ENCODE data around the gene KLHL18.
"Not testable (repeated sequence)": the region's sequence is repeated elsewhere in the genome, so short reads cannot be mapped to it uniquely, and the experiment has no call there.

KLHL18 gene

GRCh38 chr3:47291754-47292420, 9.1 kb downstream of the KLHL18 start:
- H3K4me1 Mint-ChIP-seq: peaks cover 22% of the 10 kb centered on the region
- not testable (repeated sequence) for H3K4me3 Mint-ChIP-seq, H3K27me3 Mint-ChIP-seq, ATAC-seq, H3K9me3 Mint-ChIP-seq, H3K27ac Mint-ChIP-seq, DNase-seq
- H3K36me3 Mint-ChIP-seq (ENCODE audit: low read depth): peaks cover 26% of the 10 kb centered on the region

- no peak overlapping the region for H3K27ac Mint-ChIP-seq
- DNase-seq (no peak), ATAC-seq (no peak)
- H3K9me3 Mint-ChIP-seq: no peaks in the 10 kb centered on the region
- H3K4me3 Mint-ChIP-seq: no peak overlapping the region
- peaks cover 28% of the 10 kb centered on the region for H3K36me3 Mint-ChIP-seq (ENCODE audit: low read depth)
- H3K4me1 Mint-ChIP-seq: peaks cover 36% of the 10 kb centered on the region
- H3K27me3 Mint-ChIP-seq: no peaks in the 10 kb centered on the region
Observed at GRCh38 chr3:47293822-47294221, 11.1 kb downstream of the KLHL18 start.

GRCh38 chr3:47294392-47294791, 11.6 kb downstream of the KLHL18 start:
- H3K27ac Mint-ChIP-seq: no peak overlapping the region
- H3K9me3 Mint-ChIP-seq: no peaks in the 10 kb centered on the region
- H3K4me3 Mint-ChIP-seq: no peak overlapping the region
- H3K4me1 Mint-ChIP-seq: peaks cover 38% of the 10 kb centered on the region
- no peaks in the 10 kb centered on the region for H3K27me3 Mint-ChIP-seq
- peaks cover 30% of the 10 kb centered on the region for H3K36me3 Mint-ChIP-seq (ENCODE audit: low read depth)
- DNase-seq (no peak), ATAC-seq (no peak)

GRCh38 chr3:47295322-47295721, 12.6 kb downstream of the KLHL18 start:
- Mint-ChIP-seq H3K27ac (no peak overlapping the region), H3K27me3 (no peaks in the 10 kb centered on the region), H3K4me3 (no peak overlapping the region), H3K4me1 (peaks cover 38% of the 10 kb centered on the region), H3K9me3 (no peaks in the 10 kb centered on the region), H3K36me3 (ENCODE audit: low read depth) (peaks cover 27% of the 10 kb centered on the region)
- DNase-seq (no peak), ATAC-seq (no peak)

- Mint-ChIP-seq H3K27me3 (no peaks in the 10 kb centered on the region), H3K9me3 (no peaks in the 10 kb centered on the region), H3K27ac (no peak overlapping the region), H3K36me3 (ENCODE audit: low read depth) (peaks cover 26% of the 10 kb centered on the region), H3K4me1 (peaks cover 37% of the 10 kb centered on the region), H3K4me3 (no peak overlapping the region)
- ATAC-seq (no peak), DNase-seq (no peak)
Observed at GRCh38 chr3:47295976-47296375, 13.2 kb downstream of the KLHL18 start.

- Mint-ChIP-seq H3K36me3 (ENCODE audit: low read depth) (peaks cover 29% of the 10 kb centered on the region), H3K27ac (no peak overlapping the region), H3K9me3 (no peaks in the 10 kb centered on the region), H3K4me1 (peaks cover 34% of the 10 kb centered on the region), H3K27me3 (no peaks in the 10 kb centered on the region), H3K4me3 (no peak overlapping the region)
- no peak for ATAC-seq
- DNase-seq: no peak
Observed at GRCh38 chr3:47296562-47297302, 14.0 kb downstream of the KLHL18 start.

- peaks cover 38% of the 10 kb centered on the region for H3K4me1 Mint-ChIP-seq
- no peak overlapping the region for H3K4me3 Mint-ChIP-seq
- H3K27me3 Mint-ChIP-seq: no peaks in the 10 kb centered on the region
- ATAC-seq: no peak
- H3K9me3 Mint-ChIP-seq: no peaks in the 10 kb centered on the region
- DNase-seq: no peak
- H3K27ac Mint-ChIP-seq: no peak overlapping the region
- H3K36me3 Mint-ChIP-seq (ENCODE audit: low read depth): peaks cover 37% of the 10 kb centered on the region
Observed at GRCh38 chr3:47298439-47298838, 15.7 kb downstream of the KLHL18 start.

- DNase-seq (no peak), ATAC-seq (no peak)
- no peaks in the 10 kb centered on the region for H3K27me3 Mint-ChIP-seq
- H3K27ac Mint-ChIP-seq: no peak overlapping the region
- H3K4me3 Mint-ChIP-seq: no peak overlapping the region
- H3K4me1 Mint-ChIP-seq: peaks cover 38% of the 10 kb centered on the region
- H3K36me3 Mint-ChIP-seq (ENCODE audit: low read depth): peaks cover 39% of the 10 kb centered on the region
- H3K9me3 Mint-ChIP-seq: no peaks in the 10 kb centered on the region
Observed at GRCh38 chr3:47299381-47300318, 16.9 kb downstream of the KLHL18 start.

- Mint-ChIP-seq H3K4me3 (no peak overlapping the region), H3K27ac (no peak overlapping the region), H3K27me3 (no peaks in the 10 kb centered on the region), H3K36me3 (ENCODE audit: low read depth) (peaks cover 41% of the 10 kb centered on the region), H3K4me1 (peaks cover 36% of the 10 kb centered on the region), H3K9me3 (no peaks in the 10 kb centered on the region)
- ATAC-seq (no peak), DNase-seq (no peak)
Observed at GRCh38 chr3:47301456-47301855, 18.7 kb downstream of the KLHL18 start.

GRCh38 chr3:47306022-47306421, 23.3 kb downstream of the KLHL18 start:
- Mint-ChIP-seq H3K9me3 (no peaks in the 10 kb centered on the region), H3K4me1 (peaks cover 17% of the 10 kb centered on the region), H3K27me3 (no peaks in the 10 kb centered on the region), H3K36me3 (ENCODE audit: low read depth) (peaks cover 42% of the 10 kb centered on the region), H3K27ac (no peak overlapping the region), H3K4me3 (no peak overlapping the region)
- ATAC-seq: no peak
- DNase-seq: no peak

- not testable (repeated sequence) for H3K27me3 Mint-ChIP-seq, H3K27ac Mint-ChIP-seq, DNase-seq, H3K9me3 Mint-ChIP-seq, H3K4me3 Mint-ChIP-seq, ATAC-seq
- peaks cover 16% of the 10 kb centered on the region for H3K4me1 Mint-ChIP-seq
- H3K36me3 Mint-ChIP-seq (ENCODE audit: low read depth): peaks cover 29% of the 10 kb centered on the region
Observed at GRCh38 chr3:47309231-47309630, 26.5 kb downstream of the KLHL18 start.

- Mint-ChIP-seq H3K27ac (no peak overlapping the region), H3K36me3 (ENCODE audit: low read depth) (peaks cover 23% of the 10 kb centered on the region), H3K4me3 (no peak overlapping the region), H3K27me3 (no peaks in the 10 kb centered on the region), H3K4me1 (peaks cover 13% of the 10 kb centered on the region), H3K9me3 (no peaks in the 10 kb centered on the region)
- no peak for ATAC-seq
- no peak for DNase-seq
Observed at GRCh38 chr3:47310391-47310790, 27.6 kb downstream of the KLHL18 start.

GRCh38 chr3:47313341-47314055, 30.8 kb downstream of the KLHL18 start:
- no peak overlapping the region for H3K27ac Mint-ChIP-seq

More at GRCh38 chr3:47313341-47314055, 30.8 kb downstream of the KLHL18 start:
- H3K36me3 Mint-ChIP-seq (ENCODE audit: low read depth): peaks cover 9% of the 10 kb centered on the region
- ATAC-seq: no peak
- no peaks in the 10 kb centered on the region for H3K9me3 Mint-ChIP-seq
- no peak overlapping the region for H3K4me3 Mint-ChIP-seq
- no peaks in the 10 kb centered on the region for H3K27me3 Mint-ChIP-seq
- DNase-seq: no peak
- peaks cover 2% of the 10 kb centered on the region for H3K4me1 Mint-ChIP-seq
